C4-2B (cell line): ENCODE results near the gene TIPIN.

Source experiments
- H3K27ac ChIP-seq: fragments of 450-650 bp; 2 replicates; pipeline ENCODE4 v1.5.1; 2017
- ZFX ChIP-seq: fragments of 450-650 bp; IDR thresholded peaks from 2 replicates; pipeline ENCODE4 v1.6.1; 2017
- TF ChIP-seq, protein P1 (sequence below): fragments of 450-650 bp; conservative IDR thresholded peaks from 2 replicates; pipeline ENCODE4 v1.5.1; 2017; ENCODE audit warnings: mild to moderate bottlenecking

TIPIN gene, protein sequence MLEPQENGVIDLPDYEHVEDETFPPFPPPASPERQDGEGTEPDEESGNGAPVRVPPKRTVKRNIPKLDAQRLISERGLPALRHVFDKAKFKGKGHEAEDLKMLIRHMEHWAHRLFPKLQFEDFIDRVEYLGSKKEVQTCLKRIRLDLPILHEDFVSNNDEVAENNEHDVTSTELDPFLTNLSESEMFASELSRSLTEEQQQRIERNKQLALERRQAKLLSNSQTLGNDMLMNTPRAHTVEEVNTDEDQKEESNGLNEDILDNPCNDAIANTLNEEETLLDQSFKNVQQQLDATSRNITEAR

DNA sequence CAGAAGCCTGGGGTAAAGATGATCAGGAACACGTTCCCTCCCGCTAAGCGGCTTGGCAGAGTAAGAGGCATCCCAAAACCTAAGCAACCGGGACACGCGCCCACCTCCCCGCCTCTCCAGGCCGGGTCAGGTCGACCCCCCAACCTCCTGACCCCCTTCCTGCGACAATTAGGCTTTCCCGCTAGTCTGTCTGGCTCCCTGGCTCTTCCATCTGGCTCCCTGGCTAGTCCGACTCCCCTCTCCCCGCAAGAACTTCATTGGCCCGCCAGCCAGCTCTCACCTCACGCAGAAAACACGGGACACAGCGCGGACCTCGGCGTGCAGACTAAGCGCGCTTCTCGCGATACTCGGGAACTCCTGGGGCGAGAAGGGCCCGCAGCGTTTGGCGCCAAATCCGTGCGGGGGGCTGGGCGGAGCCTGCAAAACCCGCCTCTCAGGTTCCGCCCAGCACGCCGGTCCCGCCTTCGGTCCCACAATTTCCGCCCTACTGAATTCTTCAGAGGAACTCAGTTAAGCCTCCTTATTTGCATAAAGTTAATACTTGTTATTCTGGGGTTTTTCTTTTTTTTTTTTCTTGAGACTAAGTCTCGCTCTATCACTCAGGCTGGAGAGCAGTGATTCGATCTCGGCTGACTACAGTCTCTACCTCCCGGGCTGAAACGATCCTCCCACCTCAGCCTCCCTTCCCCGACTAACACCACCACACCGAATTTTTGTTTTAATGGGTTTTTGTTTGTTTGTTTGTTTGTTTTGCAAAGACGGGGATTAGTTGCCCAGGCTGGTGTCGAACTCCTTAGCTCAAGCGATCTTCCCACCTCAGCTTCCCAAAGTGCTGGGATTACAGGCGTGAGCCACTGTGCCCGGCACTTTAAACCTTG is at the start of gene TIPIN:
Gene TIPIN, minus strand, starts transcription at position 327 of the 878 bp plus-strand sequence. CDS start 3,738 bp downstream, outside the sequence.
- peak within 1 kb of the TSS; percentile 88 for H3K27ac ChIP-seq
- TF ChIP-seq ZFX = no peak
- TF ChIP-seq, protein P1, sequence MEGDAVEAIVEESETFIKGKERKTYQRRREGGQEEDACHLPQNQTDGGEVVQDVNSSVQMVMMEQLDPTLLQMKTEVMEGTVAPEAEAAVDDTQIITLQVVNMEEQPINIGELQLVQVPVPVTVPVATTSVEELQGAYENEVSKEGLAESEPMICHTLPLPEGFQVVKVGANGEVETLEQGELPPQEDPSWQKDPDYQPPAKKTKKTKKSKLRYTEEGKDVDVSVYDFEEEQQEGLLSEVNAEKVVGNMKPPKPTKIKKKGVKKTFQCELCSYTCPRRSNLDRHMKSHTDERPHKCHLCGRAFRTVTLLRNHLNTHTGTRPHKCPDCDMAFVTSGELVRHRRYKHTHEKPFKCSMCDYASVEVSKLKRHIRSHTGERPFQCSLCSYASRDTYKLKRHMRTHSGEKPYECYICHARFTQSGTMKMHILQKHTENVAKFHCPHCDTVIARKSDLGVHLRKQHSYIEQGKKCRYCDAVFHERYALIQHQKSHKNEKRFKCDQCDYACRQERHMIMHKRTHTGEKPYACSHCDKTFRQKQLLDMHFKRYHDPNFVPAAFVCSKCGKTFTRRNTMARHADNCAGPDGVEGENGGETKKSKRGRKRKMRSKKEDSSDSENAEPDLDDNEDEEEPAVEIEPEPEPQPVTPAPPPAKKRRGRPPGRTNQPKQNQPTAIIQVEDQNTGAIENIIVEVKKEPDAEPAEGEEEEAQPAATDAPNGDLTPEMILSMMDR = no peak

DNA sequence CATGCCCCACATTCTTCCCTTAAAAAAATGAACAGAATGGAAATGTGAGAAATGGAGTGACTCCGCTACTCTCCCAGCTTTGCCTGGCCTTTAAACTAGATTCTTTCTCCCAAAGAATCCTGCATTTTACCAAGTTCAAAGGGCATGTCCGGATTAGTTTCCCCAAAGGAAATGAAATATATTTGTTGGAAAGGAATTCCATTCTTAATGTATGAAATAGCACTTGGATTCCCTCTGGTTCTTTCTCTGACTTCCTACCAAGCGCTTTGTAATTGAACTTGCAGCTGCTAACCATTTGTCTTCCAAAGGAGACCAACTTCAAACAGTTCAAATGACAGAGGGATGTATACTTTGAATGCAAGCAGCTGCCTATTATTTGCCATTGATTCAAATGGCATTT is 49.1 kb upstream of the TIPIN start:
- no peak for TF ChIP-seq ZFX
- TF ChIP-seq, protein P1 = no peak
- no peak overlapping the region for H3K27ac ChIP-seq

DNA sequence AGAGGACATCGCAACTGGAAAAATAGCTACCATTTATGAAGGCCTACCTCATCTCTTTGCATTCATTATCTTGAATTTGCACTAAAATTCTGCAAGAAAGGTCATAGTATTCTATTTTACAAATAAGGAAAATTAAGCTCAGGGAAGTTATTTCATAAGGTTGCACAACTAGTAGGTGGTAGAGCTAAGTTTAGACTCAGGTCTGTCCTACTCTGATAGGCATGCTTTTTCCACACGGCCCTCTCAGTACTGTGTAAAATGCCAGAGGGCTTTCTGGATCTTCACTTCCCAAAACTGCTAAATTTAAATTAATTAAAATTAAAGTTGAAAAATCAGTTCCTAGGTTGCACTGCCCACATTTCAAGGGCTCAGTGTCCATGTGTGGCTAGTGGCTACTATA is 48.5 kb upstream of the TIPIN start:
- TF ChIP-seq ZFX = no peak
- TF ChIP-seq, protein P1 = no peak
- no peak overlapping the region for H3K27ac ChIP-seq

DNA sequence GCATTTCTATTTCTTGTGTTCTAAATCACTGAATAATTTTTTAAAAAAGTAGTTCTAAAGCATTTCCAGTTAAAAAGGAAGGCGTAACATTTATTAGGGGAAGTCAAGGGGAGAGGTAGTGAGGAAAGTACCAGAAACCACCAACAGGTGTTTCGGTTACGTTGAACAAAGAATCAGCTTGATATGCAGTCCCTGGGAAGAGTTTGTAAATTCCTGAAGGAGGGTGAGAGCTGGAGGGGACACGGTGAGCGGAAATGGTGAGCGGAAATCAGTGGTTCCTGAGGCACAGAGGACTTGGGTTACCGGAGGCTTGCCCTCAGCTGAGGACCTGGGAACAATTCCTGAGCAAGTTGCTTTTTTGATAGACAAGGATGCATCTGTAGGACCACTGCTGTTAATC is 48.0 kb upstream of the TIPIN start:
- TF ChIP-seq, protein P1 = no peak
- no peak overlapping the region for H3K27ac ChIP-seq

DNA sequence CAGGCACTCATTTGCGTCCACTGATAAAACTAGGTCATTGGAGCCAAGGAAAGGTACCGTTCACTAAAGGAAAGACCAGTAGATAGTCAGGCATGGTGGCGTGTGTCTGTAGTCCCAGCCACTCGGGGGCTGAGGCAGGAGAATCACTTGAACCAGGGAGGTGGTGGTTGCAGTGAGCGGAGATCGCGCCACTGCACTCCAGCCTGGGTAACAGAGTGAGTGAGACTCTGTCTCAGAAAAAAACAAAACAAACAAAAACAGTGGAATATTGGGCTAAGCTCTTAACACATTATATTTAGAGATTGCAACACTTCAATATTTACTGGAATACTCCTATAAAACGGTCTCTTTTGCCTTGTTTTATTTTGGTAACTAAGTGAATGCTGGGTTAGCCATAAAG is 47.6 kb upstream of the TIPIN start:
- TF ChIP-seq, protein P1 = no peak
- no peak for TF ChIP-seq ZFX

DNA sequence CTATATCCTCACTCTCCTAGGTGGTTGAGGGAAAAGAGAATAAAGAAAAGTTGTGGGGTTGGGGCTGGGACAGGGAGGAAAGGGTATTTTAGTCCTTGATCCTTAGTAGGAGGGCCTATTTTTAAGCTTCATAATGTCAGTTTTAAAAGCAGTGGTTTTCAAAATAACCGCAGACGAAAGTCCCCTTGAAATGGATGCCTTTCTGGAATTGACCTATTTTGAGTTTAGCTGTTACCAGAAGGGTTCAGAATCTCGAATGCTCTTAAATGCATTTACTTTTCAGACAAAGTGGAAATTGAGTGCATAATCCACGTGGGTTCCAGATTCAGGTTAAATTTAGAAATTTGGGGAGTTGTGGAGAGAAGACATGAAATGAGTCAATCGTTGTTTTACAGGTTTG is 46.8 kb upstream of the TIPIN start:
- TF ChIP-seq ZFX = no peak
- TF ChIP-seq, protein P1 = no peak
- no peak overlapping the region for H3K27ac ChIP-seq

More for the DNA sequence above, 47.6 kb upstream of the TIPIN start:
- H3K27ac ChIP-seq = no peak overlapping the region

DNA sequence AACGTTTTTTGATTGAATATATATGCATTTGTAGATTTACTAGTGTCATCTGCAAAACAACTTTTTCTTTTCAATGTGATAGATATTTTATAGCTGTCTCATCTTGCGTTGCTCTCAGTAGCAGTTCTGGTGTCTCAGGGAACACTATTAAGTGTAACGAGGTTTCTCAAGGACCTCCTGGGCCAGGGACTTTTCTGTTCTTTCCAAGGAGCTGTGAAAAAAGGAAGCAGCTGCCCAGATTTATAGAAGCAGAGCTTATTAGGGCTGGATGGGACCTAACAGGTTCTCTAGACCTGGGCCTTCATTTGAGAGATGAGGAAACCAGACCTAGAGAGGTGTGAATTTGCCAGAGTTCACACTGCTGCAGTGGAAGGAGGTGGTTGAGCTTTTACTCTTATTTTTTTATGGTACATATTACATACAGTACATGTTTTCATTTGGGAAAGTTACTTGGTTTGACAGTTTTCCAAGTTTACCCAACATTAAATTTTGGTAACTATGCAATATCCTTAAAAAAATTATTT is 46.3 kb upstream of the TIPIN start:
- TF ChIP-seq, protein P1 = no peak
- TF ChIP-seq ZFX = no peak
- no peak overlapping the region for H3K27ac ChIP-seq
